HG03060 (cell line): ENCODE data around the gene ATP8A2.

ENCODE experiments used
- ATAC-seq: cut with Tn5 transposase; IDR thresholded peaks from one replicate; pipeline ENCODE4 v1.9.1; 2021; ENCODE audit warnings: low read depth, moderate number of reproducible peaks; ENCODE audit not compliant: unreplicated experiment

Gene ATP8A2

GRCh38 chr13:25719666-25720065, 347.9 kb downstream of the ATP8A2 start:
- ATAC-seq, result no peak

GRCh38 chr13:25722893-25723292, 351.1 kb downstream of the ATP8A2 start:
- no peak for ATAC-seq

- ATAC-seq, result no peak
Observed at GRCh38 chr13:25725104-25725503, 353.3 kb downstream of the ATP8A2 start.

GRCh38 chr13:25727250-25727649, 355.5 kb downstream of the ATP8A2 start:
- no peak for ATAC-seq

GRCh38 chr13:25727810-25728209, 356.0 kb downstream of the ATP8A2 start:
- no peak for ATAC-seq

GRCh38 chr13:25729201-25729600, 357.4 kb downstream of the ATP8A2 start:
- no peak for ATAC-seq

GRCh38 chr13:25731037-25731436, 359.3 kb downstream of the ATP8A2 start:
- ATAC-seq, result no peak

- ATAC-seq, result no peak
Observed at GRCh38 chr13:25731536-25731935, 359.8 kb downstream of the ATP8A2 start.

GRCh38 chr13:25732111-25732865, 360.5 kb downstream of the ATP8A2 start:
- no peak for ATAC-seq

- no peak for ATAC-seq
Observed at GRCh38 chr13:25733001-25733491, 361.3 kb downstream of the ATP8A2 start.

GRCh38 chr13:25733696-25734435, 362.1 kb downstream of the ATP8A2 start:
- ATAC-seq, result no peak

GRCh38 chr13:25738342-25739196, 366.8 kb downstream of the ATP8A2 start:
- no peak for ATAC-seq

GRCh38 chr13:25739376-25739775, 367.6 kb downstream of the ATP8A2 start:
- no peak for ATAC-seq

GRCh38 chr13:25741796-25742195, 370.0 kb downstream of the ATP8A2 start:
- ATAC-seq, result no peak

- no peak for ATAC-seq
Observed at GRCh38 chr13:25742220-25742619, 370.4 kb downstream of the ATP8A2 start.

- no peak for ATAC-seq
Observed at GRCh38 chr13:25743421-25743820, 371.6 kb downstream of the ATP8A2 start.

GRCh38 chr13:25744178-25744577, 372.4 kb downstream of the ATP8A2 start:
- ATAC-seq, result no peak

GRCh38 chr13:25746131-25746530, 374.4 kb downstream of the ATP8A2 start:
- ATAC-seq, result no peak

GRCh38 chr13:25752957-25753551, 381.3 kb downstream of the ATP8A2 start:
- ATAC-seq, result no peak

GRCh38 chr13:25753976-25754375, 382.2 kb downstream of the ATP8A2 start:
- no peak for ATAC-seq
